PC-3 (cell line): Measurements from ENCODE around the gene STARD5.

Experiments
- CTCF ChIP-seq: fragments of 300-600 bp; sonication (generic); conservative IDR thresholded peaks from 2 replicates; pipeline ENCODE4 v1.5.1; 2017; ENCODE audit warnings: antibody characterized with exemption, low read depth, mild to moderate bottlenecking, low read length
- EZH2 ChIP-seq: fragments of 300-600 bp; sonication (generic); IDR thresholded peaks from one replicate; pipeline ENCODE4 v1.6.1; 2017; ENCODE audit warnings: antibody characterized with exemption, mild to moderate bottlenecking, low read length; ENCODE audit not compliant: unreplicated experiment

GRCh38 chr15:81296673-81297072, 27.3 kb downstream of the STARD5 start:
- no peak for TF ChIP-seq CTCF
- no peak for TF ChIP-seq EZH2
